SK-N-SH (cell line): ENCODE measurements around the gene BDNF. TPM values are rescaled to one million over a fixed set of nuclear protein-coding genes. Genes with fewer than 3 reads are reported as not detected.

Source experiments
- CTCF ChIA-PET: fragments of 300-600, 350-600 bp; formaldehyde crosslinking; extraction: SDS; loops from one replicate; lab custom pipeline; 2021; lab: Yijun Ruan, JAX
- POLR2A ChIA-PET: fragments of 350-600 bp; sonication (Branson Sonifier 250); formaldehyde crosslinking; extraction: SDS; loops from one replicate; lab custom pipeline; 2020; ENCODE audit warnings: antibody characterized with exemption, inconsistent platforms; lab: Yijun Ruan, JAX
- DNase-seq: peaks from one replicate; pipeline ENCODE4 v3.0.0; 2012
- H2AFZ ChIP-seq: fragments of 200-600 bp; sonication (generic); 2 replicates; pipeline ENCODE4 v1.8.1; 2016; ENCODE audit warnings: antibody characterized with exemption, mild to moderate bottlenecking, low read depth
- H3F3A ChIP-seq: fragments of 200-600 bp; sonication (generic); replicated peaks from 2 replicates; pipeline ENCODE3; 2016; ENCODE audit warnings: antibody characterized with exemption, mild to moderate bottlenecking; ENCODE audit not compliant: insufficient read depth
- H3K27ac ChIP-seq, 2 experiments: fragments of 200-500 bp in 1 of 2; fragments of 200-600 bp in 1 of 2; sonication (Bioruptor generic) in 1 of 2; sonication (generic), shearing (Covaris generic) in 1 of 2; 2 replicates each; pipeline versions ENCODE4 v1.5.1 to v1.6.1; 2014 to 2016; ENCODE audit warnings: low read depth in 2 of 2, inconsistent platforms in 1 of 2, low read length in 1 of 2, mild to moderate bottlenecking in 1 of 2, mixed read lengths in 1 of 2
- H3K27me3 ChIP-seq: fragments of 200-600 bp; sonication (generic), shearing (Covaris generic); 2 replicates; pipeline ENCODE4 v1.6.1; 2016; ENCODE audit warnings: mixed run types; ENCODE audit not compliant: insufficient read depth
- H3K36me3 ChIP-seq, 2 experiments: fragments of 200-500 bp in 1 of 2; fragments of 200-600 bp in 1 of 2; sonication (Bioruptor generic) in 1 of 2; sonication (generic) in 1 of 2; replicated peaks in 1 of 2; 2 replicates each; pipeline versions ENCODE3 to v1.5.1; 2014 to 2016; ENCODE audit warnings: low read length in 1 of 2, mild to moderate bottlenecking in 1 of 2; ENCODE audit not compliant: insufficient read depth in 2 of 2, control insufficient read depth in 1 of 2
- H3K4me1 ChIP-seq, 2 experiments: fragments of 200-500 bp in 1 of 2; fragments of 200-600 bp in 1 of 2; sonication (Bioruptor generic) in 1 of 2; sonication (generic), shearing (Covaris generic) in 1 of 2; 2 replicates each; pipeline versions ENCODE4 v1.5.1 to v1.6.1; 2014 to 2016; ENCODE audit warnings: low read depth in 1 of 2, low read length in 1 of 2, mixed run types in 1 of 2; ENCODE audit not compliant: insufficient read depth in 2 of 2, control insufficient read depth in 1 of 2
- H3K4me2 ChIP-seq: fragments of 200-600 bp; sonication (generic), shearing (Covaris generic); 2 replicates; pipeline ENCODE4 v1.6.1; 2017; ENCODE audit warnings: mixed run types
- H3K4me3 ChIP-seq, 2 experiments: fragments of 200-500 bp in 1 of 2; fragments of 200-600 bp in 1 of 2; sonication (Bioruptor generic) in 1 of 2; sonication (generic), shearing (Covaris generic) in 1 of 2; 2 replicates each; pipeline versions ENCODE4 v1.5.1 to v1.8.1; 2014 to 2016; ENCODE audit warnings: low read depth in 2 of 2, inconsistent platforms in 1 of 2, low read length in 1 of 2, mild to moderate bottlenecking in 1 of 2, mixed read lengths in 1 of 2, moderate library complexity in 1 of 2
- H3K79me2 ChIP-seq: fragments of 200-600 bp; sonication (generic); 2 replicates; pipeline ENCODE4 v1.8.1; 2017; ENCODE audit warnings: mild to moderate bottlenecking; ENCODE audit not compliant: insufficient read depth
- H3K9ac ChIP-seq: fragments of 200-600 bp; sonication (generic); 2 replicates; pipeline ENCODE4 v1.6.1; 2017; ENCODE audit warnings: mixed run types
- H3K9me2 ChIP-seq: fragments of 200-600 bp; sonication (generic); 2 replicates; pipeline ENCODE4 v1.6.1; 2017; ENCODE audit warnings: mixed run types
- H3K9me3 ChIP-seq: fragments of 200-600 bp; sonication (generic); 2 replicates; pipeline ENCODE4 v1.6.1; 2017; ENCODE audit warnings: mixed run types, mild to moderate bottlenecking, moderate library complexity
- H4K20me1 ChIP-seq: fragments of 200-600 bp; sonication (generic); 2 replicates; pipeline ENCODE4 v1.6.1; 2017; ENCODE audit warnings: mild to moderate bottlenecking, mixed run types; ENCODE audit not compliant: insufficient read depth
- EP300 ChIP-seq, 2 experiments: IDR thresholded peaks; 2 replicates each; pipeline versions ENCODE4 v1.4.0 to v1.6.1; 2012; ENCODE audit warnings: borderline replicate concordance in 1 of 2, low read depth in 1 of 2, low read length in 1 of 2
- EZH2phosphoT487 ChIP-seq: fragments of 200-600 bp; sonication (generic); IDR thresholded peaks from 2 replicates; pipeline ENCODE4 v1.6.1; 2017; ENCODE audit warnings: low read depth, mixed run types, mild to moderate bottlenecking, antibody characterized with exemption, moderate library complexity, borderline replicate concordance
- FOXJ3 ChIP-seq: sonication (generic); formaldehyde crosslinking; IDR thresholded peaks from 2 replicates; pipeline ENCODE4 v1.5.1; 2020; ENCODE audit warnings: mild to moderate bottlenecking, missing genetic modification reagents
- GABPA ChIP-seq: IDR thresholded peaks from 2 replicates; pipeline ENCODE4 v1.4.0; 2012; ENCODE audit warnings: low read depth, mild to moderate bottlenecking
- GATA2 ChIP-seq: sonication (generic); formaldehyde crosslinking; IDR thresholded peaks from 2 replicates; pipeline ENCODE4 v1.5.0; 2020; ENCODE audit warnings: mild to moderate bottlenecking, missing genetic modification reagents
- JUND ChIP-seq: IDR thresholded peaks from 2 replicates; pipeline ENCODE4 v1.4.0; 2012
- SIN3A ChIP-seq: IDR thresholded peaks from 2 replicates; pipeline ENCODE4 v1.6.1; 2012; ENCODE audit warnings: low read depth, mild to moderate bottlenecking, low read length, moderate library complexity, borderline replicate concordance
- TAF1 ChIP-seq: IDR thresholded peaks from 2 replicates; pipeline ENCODE4 v1.6.1; 2012; ENCODE audit warnings: low read depth, mild to moderate bottlenecking, low read length, moderate library complexity, borderline replicate concordance
- WGBS: methylation state at CpG from one replicate; pipeline ENCODE4 v1.1.6; 2017; ENCODE audit warnings: low lambda C conversion rate; 5-methylcytosine and 5-hydroxymethylcytosine counted together
- polyA plus RNA-seq, 3 experiments: library from polyadenylated mRNA; depleted of rRNA; stranded (reverse); fragments of >200 nt; gene quantifications; 2 replicates each; pipeline ENCODE4 v1.2.3, GENCODE V29; 2012
- TF ChIP-seq, protein P1 (sequence below): fragments of 150-350 bp; IDR thresholded peaks from 2 replicates; pipeline ENCODE4 v1.6.1; 2017; ENCODE audit warnings: antibody characterized with exemption, low read length, low read depth, borderline replicate concordance
- TF ChIP-seq, protein P2 (sequence below): IDR thresholded peaks from 2 replicates; pipeline ENCODE4 v1.4.0; 2012; ENCODE audit warnings: low read depth, borderline replicate concordance
- TF ChIP-seq, protein P3 (sequence below): IDR thresholded peaks from 2 replicates; pipeline ENCODE4 v1.4.0; 2012; ENCODE audit warnings: low read depth, borderline replicate concordance
- TF ChIP-seq, protein P4 (sequence below): IDR thresholded peaks from 2 replicates; pipeline ENCODE4; 2012

BDNF gene
- polyA plus RNA-seq, 1 of the 3 experiments (the other 2 are of a cell fraction): 21.3 TPM

DNA sequence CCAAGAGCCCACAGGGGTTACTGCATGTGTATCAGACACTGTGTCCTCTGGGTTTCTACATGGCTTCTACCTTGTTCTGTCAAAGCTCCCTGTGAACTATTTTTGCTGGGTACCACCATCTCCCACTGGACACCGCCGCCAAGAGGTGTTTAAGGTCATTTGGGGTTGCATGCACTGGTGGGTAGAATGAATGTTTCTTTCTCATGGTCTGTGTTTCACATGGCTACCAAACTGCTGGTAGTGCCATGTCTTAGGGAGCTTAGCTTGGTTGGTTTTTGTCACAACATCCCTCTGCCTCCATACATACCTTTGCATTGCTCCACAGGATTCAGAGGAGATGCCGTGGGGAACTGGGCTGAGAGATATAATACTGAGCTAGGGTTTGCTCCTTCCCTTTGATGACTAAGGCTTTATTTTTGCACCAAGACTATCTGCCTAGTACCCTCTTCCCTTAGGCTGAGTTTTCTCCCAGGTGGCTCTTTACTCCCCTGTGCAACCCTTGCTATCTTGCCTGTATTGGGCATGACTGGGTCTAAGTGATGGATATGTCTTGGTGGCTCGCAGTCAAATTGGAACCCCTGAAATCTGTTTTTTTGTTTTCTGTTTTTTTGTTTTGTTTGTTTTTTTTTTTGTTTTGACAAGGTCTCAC, 73.2 kb downstream of the BDNF start:
- TF ChIP-seq, protein P1, sequence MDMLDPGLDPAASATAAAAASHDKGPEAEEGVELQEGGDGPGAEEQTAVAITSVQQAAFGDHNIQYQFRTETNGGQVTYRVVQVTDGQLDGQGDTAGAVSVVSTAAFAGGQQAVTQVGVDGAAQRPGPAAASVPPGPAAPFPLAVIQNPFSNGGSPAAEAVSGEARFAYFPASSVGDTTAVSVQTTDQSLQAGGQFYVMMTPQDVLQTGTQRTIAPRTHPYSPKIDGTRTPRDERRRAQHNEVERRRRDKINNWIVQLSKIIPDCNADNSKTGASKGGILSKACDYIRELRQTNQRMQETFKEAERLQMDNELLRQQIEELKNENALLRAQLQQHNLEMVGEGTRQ: no peak
- no peak for TF ChIP-seq GABPA
- no peak for TF ChIP-seq EZH2phosphoT487
- no peak for TF ChIP-seq SIN3A
- TF ChIP-seq FOXJ3: no peak
- TF ChIP-seq JUND: no peak
- TF ChIP-seq GATA2 (CRISPR knock-in tag): no peak
- TF ChIP-seq TAF1: no peak
- no peak for TF ChIP-seq EP300 (IDR thresholded peaks at IDR 0.05; ENCODE audit: borderline replicate concordance in 1 of 2, low read depth in 1 of 2, low read length in 1 of 2)
- TF ChIP-seq, protein P2, sequence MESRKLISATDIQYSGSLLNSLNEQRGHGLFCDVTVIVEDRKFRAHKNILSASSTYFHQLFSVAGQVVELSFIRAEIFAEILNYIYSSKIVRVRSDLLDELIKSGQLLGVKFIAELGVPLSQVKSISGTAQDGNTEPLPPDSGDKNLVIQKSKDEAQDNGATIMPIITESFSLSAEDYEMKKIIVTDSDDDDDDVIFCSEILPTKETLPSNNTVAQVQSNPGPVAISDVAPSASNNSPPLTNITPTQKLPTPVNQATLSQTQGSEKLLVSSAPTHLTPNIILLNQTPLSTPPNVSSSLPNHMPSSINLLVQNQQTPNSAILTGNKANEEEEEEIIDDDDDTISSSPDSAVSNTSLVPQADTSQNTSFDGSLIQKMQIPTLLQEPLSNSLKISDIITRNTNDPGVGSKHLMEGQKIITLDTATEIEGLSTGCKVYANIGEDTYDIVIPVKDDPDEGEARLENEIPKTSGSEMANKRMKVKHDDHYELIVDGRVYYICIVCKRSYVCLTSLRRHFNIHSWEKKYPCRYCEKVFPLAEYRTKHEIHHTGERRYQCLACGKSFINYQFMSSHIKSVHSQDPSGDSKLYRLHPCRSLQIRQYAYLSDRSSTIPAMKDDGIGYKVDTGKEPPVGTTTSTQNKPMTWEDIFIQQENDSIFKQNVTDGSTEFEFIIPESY: no peak
- TF ChIP-seq, protein P3, sequence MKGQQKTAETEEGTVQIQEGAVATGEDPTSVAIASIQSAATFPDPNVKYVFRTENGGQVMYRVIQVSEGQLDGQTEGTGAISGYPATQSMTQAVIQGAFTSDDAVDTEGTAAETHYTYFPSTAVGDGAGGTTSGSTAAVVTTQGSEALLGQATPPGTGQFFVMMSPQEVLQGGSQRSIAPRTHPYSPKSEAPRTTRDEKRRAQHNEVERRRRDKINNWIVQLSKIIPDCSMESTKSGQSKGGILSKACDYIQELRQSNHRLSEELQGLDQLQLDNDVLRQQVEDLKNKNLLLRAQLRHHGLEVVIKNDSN: no peak
- TF ChIP-seq, protein P4, sequence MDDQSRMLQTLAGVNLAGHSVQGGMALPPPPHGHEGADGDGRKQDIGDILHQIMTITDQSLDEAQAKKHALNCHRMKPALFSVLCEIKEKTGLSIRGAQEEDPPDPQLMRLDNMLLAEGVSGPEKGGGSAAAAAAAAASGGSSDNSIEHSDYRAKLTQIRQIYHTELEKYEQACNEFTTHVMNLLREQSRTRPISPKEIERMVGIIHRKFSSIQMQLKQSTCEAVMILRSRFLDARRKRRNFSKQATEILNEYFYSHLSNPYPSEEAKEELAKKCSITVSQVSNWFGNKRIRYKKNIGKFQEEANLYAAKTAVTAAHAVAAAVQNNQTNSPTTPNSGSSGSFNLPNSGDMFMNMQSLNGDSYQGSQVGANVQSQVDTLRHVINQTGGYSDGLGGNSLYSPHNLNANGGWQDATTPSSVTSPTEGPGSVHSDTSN: no peak
- CTCF ChIA-PET: no interaction called here
- WGBS: 72% methylated on average over 4 of the region's 4 CpGs
- no peak overlapping the region for H3K4me2 ChIP-seq
- no peak overlapping the region for H3K4me3 ChIP-seq
- H2AFZ ChIP-seq: no peak overlapping the region
- DNase-seq: no peak
- H3K9ac ChIP-seq: no peak overlapping the region
- H3K36me3 ChIP-seq: no peaks in the 10 kb centered on the region
- no peaks in the 10 kb centered on the region; a peak in 1 of 4 replicates for H3K4me1 ChIP-seq
- H4K20me1 ChIP-seq: no peaks in the 10 kb centered on the region
- no peaks in the 10 kb centered on the region for H3K79me2 ChIP-seq
- POLR2A ChIA-PET: no interaction called here
- H3K27ac ChIP-seq: no peak overlapping the region
- no peaks in the 10 kb centered on the region for H3K27me3 ChIP-seq
- H3K9me2 ChIP-seq: no peaks in the 10 kb centered on the region
- H3F3A ChIP-seq: no peaks in the 10 kb centered on the region
- H3K9me3 ChIP-seq: no peaks in the 10 kb centered on the region
